Measurements from ENCODE around the gene YBX1. TPM values are rescaled to one million over a fixed set of nuclear protein-coding genes. Genes with fewer than 3 reads are reported as not detected.

The YBX1 gene
- total and polyA plus RNA-seq, 10 donors, result 361 to 684 (median 427) TPM

DNA sequence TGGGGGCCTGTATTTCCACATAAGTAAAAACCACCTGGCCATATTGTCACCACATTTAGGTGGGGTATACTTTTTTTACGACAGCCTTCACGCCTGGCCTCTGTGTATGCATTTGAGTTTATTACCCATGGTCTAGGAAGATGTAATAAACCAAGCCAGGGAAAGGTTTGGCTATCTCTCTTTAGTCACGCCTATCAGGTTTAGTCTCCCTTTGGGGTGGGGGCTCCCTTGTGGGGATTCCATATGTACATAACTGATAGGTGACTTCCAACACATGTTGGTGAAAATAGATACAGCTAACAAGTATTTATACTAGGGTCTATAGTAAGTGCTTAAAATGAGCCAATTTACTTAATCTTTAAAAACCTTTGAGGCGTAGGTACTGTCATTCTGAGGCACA lies 4.2 kb downstream of the YBX1 start:
- no peak overlapping the region for H3K4me3 ChIP-seq
- intact Hi-C loops (cut with DNase I; ENCODE audit: low total_unique reads), result loop anchor here (10.0 kb wide), 1 partner anchor 78 kb away; the partner anchor contains the start of genes C1orf50 and P3H1
- no peaks in the 10 kb centered on the region for H3K27me3 ChIP-seq (replicated peaks in 1 of 7)
- 67 to 77% (median 76%) methylated on average over 4 of the region's 4 CpGs for WGBS, 5 donors
- TF ChIP-seq POLR2AphosphoS5 (IDR thresholded peaks at IDR 0.05) (no peak), POLR2A (IDR thresholded peaks at IDR 0.05) (no peak)
- TF ChIP-seq, protein P1, sequence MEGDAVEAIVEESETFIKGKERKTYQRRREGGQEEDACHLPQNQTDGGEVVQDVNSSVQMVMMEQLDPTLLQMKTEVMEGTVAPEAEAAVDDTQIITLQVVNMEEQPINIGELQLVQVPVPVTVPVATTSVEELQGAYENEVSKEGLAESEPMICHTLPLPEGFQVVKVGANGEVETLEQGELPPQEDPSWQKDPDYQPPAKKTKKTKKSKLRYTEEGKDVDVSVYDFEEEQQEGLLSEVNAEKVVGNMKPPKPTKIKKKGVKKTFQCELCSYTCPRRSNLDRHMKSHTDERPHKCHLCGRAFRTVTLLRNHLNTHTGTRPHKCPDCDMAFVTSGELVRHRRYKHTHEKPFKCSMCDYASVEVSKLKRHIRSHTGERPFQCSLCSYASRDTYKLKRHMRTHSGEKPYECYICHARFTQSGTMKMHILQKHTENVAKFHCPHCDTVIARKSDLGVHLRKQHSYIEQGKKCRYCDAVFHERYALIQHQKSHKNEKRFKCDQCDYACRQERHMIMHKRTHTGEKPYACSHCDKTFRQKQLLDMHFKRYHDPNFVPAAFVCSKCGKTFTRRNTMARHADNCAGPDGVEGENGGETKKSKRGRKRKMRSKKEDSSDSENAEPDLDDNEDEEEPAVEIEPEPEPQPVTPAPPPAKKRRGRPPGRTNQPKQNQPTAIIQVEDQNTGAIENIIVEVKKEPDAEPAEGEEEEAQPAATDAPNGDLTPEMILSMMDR (IDR thresholded peaks at IDR 0.05 in 8 of 11, conservative IDR thresholded peaks at IDR 0.05 in 3 of 11), result no peak
- H3K27ac ChIP-seq, result no peak overlapping the region
- H3K36me3 ChIP-seq, result peaks cover 0 to 31% (median 0%) of the 10 kb centered on the region in 6 donors
- H3K4me1 ChIP-seq, result peaks cover 62 to 88% (median 85%) of the 10 kb centered on the region in 6 donors
- no peak for DNase-seq
- no peaks in the 10 kb centered on the region for H3K9me3 ChIP-seq

DNA sequence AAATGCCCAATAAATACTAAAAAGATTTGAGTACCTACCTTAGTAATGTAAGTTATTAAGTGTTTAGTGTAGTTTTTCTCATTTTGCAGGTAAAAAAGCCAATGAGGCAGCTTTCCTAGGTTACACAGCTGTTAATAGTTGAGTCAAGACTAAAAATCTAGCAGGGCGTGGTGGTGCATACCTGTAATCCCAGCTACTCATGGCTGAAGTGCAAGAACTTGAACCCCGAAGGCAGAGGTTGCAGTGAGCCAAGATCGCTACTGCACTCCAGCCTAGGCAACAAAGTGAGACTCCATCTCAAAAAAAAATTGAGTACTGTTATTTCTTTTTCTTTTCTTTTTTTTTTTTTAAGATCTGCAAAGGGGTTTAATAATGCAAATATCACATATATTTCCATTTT lies 7.7 kb downstream of the YBX1 start:
- peaks cover 56 to 100% (median 92%) of the 10 kb centered on the region in 6 donors for H3K4me1 ChIP-seq
- no peaks in the 10 kb centered on the region for H3K9me3 ChIP-seq
- no peak overlapping the region for H3K27ac ChIP-seq
- 69 to 94% (median 88%) methylated on average over 3 of the region's 3 CpGs for WGBS, 5 donors
- TF ChIP-seq, protein P1 (IDR thresholded peaks at IDR 0.05 in 8 of 11, conservative IDR thresholded peaks at IDR 0.05 in 3 of 11), result no peak
- TF ChIP-seq POLR2AphosphoS5 (IDR thresholded peaks at IDR 0.05), result no peak
- TF ChIP-seq POLR2A (IDR thresholded peaks at IDR 0.05), result no peak
- H3K36me3 ChIP-seq, result peaks cover 0 to 45% (median 6%) of the 10 kb centered on the region in 6 donors
- DNase-seq, result no peak
- intact Hi-C loops (cut with DNase I; ENCODE audit: low total_unique reads), result loop anchor here (10.0 kb wide), 1 partner anchor 75 kb away; the partner anchor contains the start of genes C1orf50 and P3H1
- H3K27me3 ChIP-seq (replicated peaks in 1 of 7), result no peaks in the 10 kb centered on the region
- no peak overlapping the region for H3K4me3 ChIP-seq

DNA sequence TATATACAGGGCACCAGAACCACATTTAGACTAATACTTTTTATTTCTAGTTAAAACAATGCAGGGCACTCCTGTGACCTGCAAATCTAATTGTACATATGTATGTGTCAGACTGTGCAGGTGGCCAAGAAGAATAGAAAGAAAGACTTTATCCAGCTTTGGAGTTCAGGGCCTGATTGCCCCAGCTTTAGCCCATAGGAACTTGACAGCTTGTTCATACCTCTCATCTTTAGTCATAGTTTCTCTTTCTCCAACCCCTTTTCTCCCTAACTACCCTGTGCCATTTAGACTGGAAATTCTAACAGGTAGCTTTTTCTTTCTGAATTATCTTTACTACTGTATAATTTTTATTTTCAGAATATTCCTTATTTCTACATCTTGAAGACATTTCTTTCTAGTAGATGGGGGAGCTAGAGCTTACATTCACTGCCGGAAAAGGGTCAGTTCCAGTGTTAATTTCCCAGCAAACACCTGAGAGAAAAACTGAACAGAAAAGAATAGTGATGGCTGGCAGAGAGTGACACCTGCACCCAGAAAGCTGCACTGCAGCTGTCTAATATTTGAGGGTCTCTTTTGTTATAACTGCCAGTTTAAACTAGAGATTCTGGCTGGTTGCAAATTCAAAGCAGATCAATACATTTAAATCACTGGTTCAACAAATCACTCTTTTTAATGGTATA lies 8.4 kb downstream of the YBX1 start:
- Histone ChIP-seq H3K4me3 (no peak overlapping the region), H3K27ac (no peak overlapping the region), H3K9me3 (no peaks in the 10 kb centered on the region), H3K4me1 (peaks cover 49 to 96% (median 85%) of the 10 kb centered on the region in 6 donors), H3K27me3 (replicated peaks in 1 of 7) (no peaks in the 10 kb centered on the region), H3K36me3 (peaks cover 0 to 52% (median 13%) of the 10 kb centered on the region in 6 donors)
- no peak for DNase-seq
- WGBS, 5 donors, result 77 to 89% (median 83%) methylated on average over 1 of the region's 1 CpG
- no peak for TF ChIP-seq POLR2AphosphoS5 (IDR thresholded peaks at IDR 0.05)
- no peak for TF ChIP-seq POLR2A (IDR thresholded peaks at IDR 0.05)
- TF ChIP-seq, protein P1 (IDR thresholded peaks at IDR 0.05 in 8 of 11, conservative IDR thresholded peaks at IDR 0.05 in 3 of 11), result no peak
- intact Hi-C loops (cut with DNase I; ENCODE audit: low total_unique reads), result no loop called here

DNA sequence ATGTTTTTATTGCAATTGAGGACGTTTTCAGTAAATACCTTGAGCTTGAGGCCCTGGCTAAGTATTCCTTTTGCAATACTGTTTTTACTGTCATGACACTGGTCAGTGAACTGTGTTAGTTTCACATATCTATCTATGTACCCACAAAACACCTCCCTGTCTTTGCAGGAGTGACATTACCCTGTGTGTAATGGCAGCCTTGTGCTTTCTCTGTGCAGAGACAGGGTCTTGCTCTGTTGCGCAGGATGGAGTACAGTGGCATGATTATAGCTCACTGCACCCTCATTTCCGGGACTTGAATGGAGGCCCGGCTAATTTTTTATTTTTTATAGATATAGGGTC lies 8.9 kb downstream of the YBX1 start:
- Histone ChIP-seq H3K27me3 (replicated peaks in 1 of 7) (no peaks in the 10 kb centered on the region), H3K36me3 (peaks cover 0 to 57% (median 17%) of the 10 kb centered on the region in 6 donors), H3K4me1 (peaks cover 44 to 91% (median 79%) of the 10 kb centered on the region in 6 donors), H3K4me3 (no peak overlapping the region), H3K27ac (no peak overlapping the region), H3K9me3 (no peaks in the 10 kb centered on the region)
- DNase-seq, result no peak
- TF ChIP-seq, protein P1 (IDR thresholded peaks at IDR 0.05 in 8 of 11, conservative IDR thresholded peaks at IDR 0.05 in 3 of 11), result no peak
- TF ChIP-seq POLR2AphosphoS5 (IDR thresholded peaks at IDR 0.05), result no peak
- TF ChIP-seq POLR2A (IDR thresholded peaks at IDR 0.05), result no peak
- WGBS, 5 donors, result 63 to 81% (median 76%) methylated on average over 4 of the region's 4 CpGs
- intact Hi-C loops (cut with DNase I; ENCODE audit: low total_unique reads), result no loop called here

Data from spleen (tissue), 11 donors.